ENCODE measurements around the gene LMF2.

Gene LMF2

GRCh38 chr22:50545522-50546325, 38.2 kb upstream of the LMF2 start, which contains the start of gene KLHDC7B (continued):
- TF ChIP-seq, protein P1, sequence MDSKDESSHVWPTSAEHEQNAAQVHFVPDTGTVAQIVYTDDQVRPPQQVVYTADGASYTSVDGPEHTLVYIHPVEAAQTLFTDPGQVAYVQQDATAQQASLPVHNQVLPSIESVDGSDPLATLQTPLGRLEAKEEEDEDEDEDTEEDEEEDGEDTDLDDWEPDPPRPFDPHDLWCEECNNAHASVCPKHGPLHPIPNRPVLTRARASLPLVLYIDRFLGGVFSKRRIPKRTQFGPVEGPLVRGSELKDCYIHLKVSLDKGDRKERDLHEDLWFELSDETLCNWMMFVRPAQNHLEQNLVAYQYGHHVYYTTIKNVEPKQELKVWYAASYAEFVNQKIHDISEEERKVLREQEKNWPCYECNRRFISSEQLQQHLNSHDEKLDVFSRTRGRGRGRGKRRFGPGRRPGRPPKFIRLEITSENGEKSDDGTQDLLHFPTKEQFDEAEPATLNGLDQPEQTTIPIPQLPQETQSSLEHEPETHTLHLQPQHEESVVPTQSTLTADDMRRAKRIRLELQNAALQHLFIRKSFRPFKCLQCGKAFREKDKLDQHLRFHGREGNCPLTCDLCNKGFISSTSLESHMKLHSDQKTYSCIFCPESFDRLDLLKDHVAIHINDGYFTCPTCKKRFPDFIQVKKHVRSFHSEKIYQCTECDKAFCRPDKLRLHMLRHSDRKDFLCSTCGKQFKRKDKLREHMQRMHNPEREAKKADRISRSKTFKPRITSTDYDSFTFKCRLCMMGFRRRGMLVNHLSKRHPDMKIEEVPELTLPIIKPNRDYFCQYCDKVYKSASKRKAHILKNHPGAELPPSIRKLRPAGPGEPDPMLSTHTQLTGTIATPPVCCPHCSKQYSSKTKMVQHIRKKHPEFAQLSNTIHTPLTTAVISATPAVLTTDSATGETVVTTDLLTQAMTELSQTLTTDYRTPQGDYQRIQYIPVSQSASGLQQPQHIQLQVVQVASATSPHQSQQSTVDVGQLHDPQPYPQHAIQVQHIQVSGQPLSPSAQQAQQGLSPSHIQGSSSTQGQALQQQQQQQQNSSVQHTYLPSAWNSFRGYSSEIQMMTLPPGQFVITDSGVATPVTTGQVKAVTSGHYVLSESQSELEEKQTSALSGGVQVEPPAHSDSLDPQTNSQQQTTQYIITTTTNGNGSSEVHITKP (tag by site-specific recombination; IDR thresholded peaks at IDR 0.05) = peak; percentile 98
- TF ChIP-seq ZIC2 (tag by site-specific recombination; IDR thresholded peaks at IDR 0.05) (peak; percentile 93), ZEB2 (tag by site-specific recombination; IDR thresholded peaks at IDR 0.05) (peak; percentile 43; the same call in 1 of the 2 replicates), GLIS2 (tag by site-specific recombination; IDR thresholded peaks at IDR 0.05) (peak; percentile 60; the same call in 1 of the 2 replicates), ZFP37 (tag by site-specific recombination; IDR thresholded peaks at IDR 0.05) (no peak), KLF16 (tag by site-specific recombination; IDR thresholded peaks at IDR 0.05) (0 out of 2 replicates have a peak, but pooled peaks have one; percentile 36), ZNF510 (tag by site-specific recombination; IDR thresholded peaks at IDR 0.05; ENCODE audit: insufficient replicate concordance) (no peak)

GRCh38 chr22:50544746-50545253, 37.3 kb upstream of the LMF2 start:
- ChIA-PET POLR2A (interaction anchor here (0.9 to 1.8 kb wide), 3 partner anchors 18 to 37 kb away, joined by 4 to 8 read pairs (median 4); partner anchors contain the start of genes LMF2, NCAPH2, SCO2 and SYCE3), CTCF (interaction anchor here (0.6 to 1.6 kb wide), 3 partner anchors 12 to 19 kb away, joined by 3 to 10 read pairs (median 9); partner anchors contain the start of genes SCO2 and SYCE3)
- Histone ChIP-seq H3K27ac (ENCODE audit: extremely low read depth, low read depth, low read length) (no peak overlapping the region), H3K9me3 (ENCODE audit: control insufficient read depth, insufficient read depth, low read depth, low read length) (no peaks in the 10 kb centered on the region), H3K4me1 (ENCODE audit: control insufficient read depth, insufficient read depth, low read length) (0 out of 2 replicates have a peak, but pooled peaks cover 3% of the 10 kb centered on the region), H3K4me3 (ENCODE audit: low read depth, low read length) (no peak overlapping the region), H3K36me3 (ENCODE audit: control insufficient read depth in 2 of 2, insufficient read depth in 1 of 2, low read length in 2 of 2) (no peaks in the 10 kb centered on the region)
- TF ChIP-seq ZIC2 (tag by site-specific recombination; IDR thresholded peaks at IDR 0.05) (0 out of 2 replicates have a peak, but pooled peaks have one; percentile 17), ZBTB48 (tag by site-specific recombination; IDR thresholded peaks at IDR 0.05) (0 out of 2 replicates have a peak, but pooled peaks have one; percentile 22), ZNF692 (tag by site-specific recombination; IDR thresholded peaks at IDR 0.05) (peak; percentile 90), ZNF658 (tag by site-specific recombination; IDR thresholded peaks at IDR 0.05) (no peak)

DNA sequence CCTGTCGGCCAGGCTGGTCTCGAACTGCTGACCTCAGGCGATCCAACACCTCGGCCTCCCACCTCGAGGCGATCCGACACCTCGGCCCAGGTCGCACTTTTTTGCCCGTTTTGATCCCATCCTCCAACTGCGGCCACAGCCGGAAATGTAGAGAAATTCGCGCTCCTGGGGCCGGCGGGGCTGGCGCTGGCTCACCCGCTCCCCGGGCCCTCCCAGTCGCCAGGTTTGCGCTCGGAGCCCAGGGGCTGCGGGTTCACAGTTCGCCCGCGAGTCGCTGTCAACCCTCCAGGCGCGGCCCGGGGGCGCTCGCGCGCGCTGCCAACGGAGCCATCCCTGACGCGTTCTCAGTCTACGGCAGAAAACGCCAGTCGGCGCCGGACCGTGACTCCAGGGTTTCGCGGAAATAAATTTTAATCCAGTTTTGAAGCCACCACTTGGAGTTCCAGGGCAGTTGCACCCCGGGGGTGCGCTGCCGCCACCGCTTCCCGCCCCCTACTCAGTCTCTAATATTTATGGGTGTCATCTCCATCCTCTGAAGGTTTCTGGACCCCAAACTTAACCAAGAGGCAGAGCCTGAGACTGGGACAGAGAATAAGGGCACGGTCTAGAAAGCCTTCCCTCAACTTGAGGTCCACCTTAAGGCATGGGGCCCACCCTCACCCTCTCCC, 36.7 kb upstream of the LMF2 start:
- Histone ChIP-seq H3K9me3 (ENCODE audit: control insufficient read depth, insufficient read depth, low read depth, low read length) (no peaks in the 10 kb centered on the region), H3K4me1 (ENCODE audit: control insufficient read depth, insufficient read depth, low read length) (peaks cover 7% of the 10 kb centered on the region; the same call in 1 of the 2 replicates), H3K4me3 (ENCODE audit: low read depth, low read length) (no peak overlapping the region), H3K27ac (ENCODE audit: extremely low read depth, low read depth, low read length) (no peak overlapping the region), H3K36me3 (ENCODE audit: control insufficient read depth in 2 of 2, insufficient read depth in 1 of 2, low read length in 2 of 2) (no peaks in the 10 kb centered on the region)
- ChIA-PET POLR2A (interaction anchor here (1.8 kb wide), 1 partner anchor 19 kb away, joined by 8 read pairs; the partner anchor contains the start of gene SCO2), CTCF (interaction anchor here (0.6 to 1.6 kb wide), 4 partner anchors 9 to 19 kb away, joined by 3 to 10 read pairs (median 6); partner anchors contain the start of genes SCO2 and SYCE3)
- peak; percentile 68; the same call in 1 of the 2 replicates for TF ChIP-seq ZFP69B (tag by site-specific recombination; IDR thresholded peaks at IDR 0.05)
- peak; percentile 61 for TF ChIP-seq ZBTB26 (tag by site-specific recombination; optimal IDR thresholded peaks at IDR 0.05)
- TF ChIP-seq ZNF521 (tag by site-specific recombination; IDR thresholded peaks at IDR 0.05) = no peak
- TF ChIP-seq, protein P2, sequence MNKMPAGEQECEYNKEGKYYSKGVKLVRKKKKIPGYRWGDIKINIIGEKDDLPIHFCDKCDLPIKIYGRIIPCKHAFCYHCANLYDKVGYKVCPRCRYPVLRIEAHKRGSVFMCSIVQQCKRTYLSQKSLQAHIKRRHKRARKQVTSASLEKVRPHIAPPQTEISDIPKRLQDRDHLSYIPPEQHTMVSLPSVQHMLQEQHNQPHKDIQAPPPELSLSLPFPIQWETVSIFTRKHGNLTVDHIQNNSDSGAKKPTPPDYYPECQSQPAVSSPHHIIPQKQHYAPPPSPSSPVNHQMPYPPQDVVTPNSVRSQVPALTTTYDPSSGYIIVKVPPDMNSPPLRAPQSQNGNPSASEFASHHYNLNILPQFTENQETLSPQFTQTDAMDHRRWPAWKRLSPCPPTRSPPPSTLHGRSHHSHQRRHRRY (tag by site-specific recombination; IDR thresholded peaks at IDR 0.05) = no peak
- TF ChIP-seq ZNF223 (tag by site-specific recombination; IDR thresholded peaks at IDR 0.05) = no peak
- peak; percentile 48 for TF ChIP-seq ZBTB8A (tag by site-specific recombination; IDR thresholded peaks at IDR 0.05)
- TF ChIP-seq ZBTB20 (tag by site-specific recombination; IDR thresholded peaks at IDR 0.05) = peak; percentile 60; the same call in 1 of the 2 replicates
